ENCODE data around the gene UPK2. TPM values are rescaled to one million over a fixed set of nuclear protein-coding genes. Genes with fewer than 3 reads are reported as not detected.

Gene UPK2
- total and polyA plus RNA-seq, 2 of the 13 experiments (the other 11 are each of a cell fraction or from before 2014, with no cell fraction given), result not detected

GRCh38 chr11:118911880-118912741 is 44.0 kb upstream of the UPK2 start (continued):
- TF ChIP-seq ZNF646 (CRISPR knock-in tag; IDR thresholded peaks at IDR 0.05), result no peak
- TF ChIP-seq MTF2 (CRISPR knock-in tag; IDR thresholded peaks at IDR 0.05; ENCODE audit: borderline replicate concordance), result no peak
- no peak for TF ChIP-seq ZMAT5 (CRISPR knock-in tag; IDR thresholded peaks at IDR 0.05; ENCODE audit: borderline replicate concordance, low read depth)
- peak; percentile 70; the same call in 1 of the 2 replicates for TF ChIP-seq ZNF281 (CRISPR knock-in tag; IDR thresholded peaks at IDR 0.05; ENCODE audit: borderline replicate concordance)
- TF ChIP-seq KLF13 (CRISPR knock-in tag; IDR thresholded peaks at IDR 0.05), result no peak
- no peak for TF ChIP-seq ELK4 (CRISPR knock-in tag; IDR thresholded peaks at IDR 0.05; ENCODE audit: borderline replicate concordance)
- TF ChIP-seq SMAD1 (CRISPR knock-in tag; IDR thresholded peaks at IDR 0.05; ENCODE audit: borderline replicate concordance, low read depth), result no peak
- peak; percentile 10; the same call in 1 of the 2 replicates for TF ChIP-seq THRA (CRISPR knock-in tag; IDR thresholded peaks at IDR 0.05; ENCODE audit: borderline replicate concordance)
- no peak for TF ChIP-seq ZNF317 (CRISPR knock-in tag; IDR thresholded peaks at IDR 0.05)
- TF ChIP-seq BCL3 (CRISPR knock-in tag; IDR thresholded peaks at IDR 0.05), result no peak
- TF ChIP-seq THAP11 (CRISPR knock-in tag; IDR thresholded peaks at IDR 0.05), result no peak
- TF ChIP-seq ZNF296 (CRISPR knock-in tag; conservative IDR thresholded peaks at IDR 0.05), result no peak
- TF ChIP-seq ZNF740 (CRISPR knock-in tag; IDR thresholded peaks at IDR 0.05), result peak; percentile 55; the same call in 1 of the 2 replicates

All from HepG2 (cell line).